Fibroblast of skin of right biceps (primary cell): ENCODE results near the gene TRIM28.

Source experiments
- DNase-seq: peaks from one replicate; pipeline ENCODE4 v3.0.0-alpha.2; 2013

The TRIM28 gene

DNA sequence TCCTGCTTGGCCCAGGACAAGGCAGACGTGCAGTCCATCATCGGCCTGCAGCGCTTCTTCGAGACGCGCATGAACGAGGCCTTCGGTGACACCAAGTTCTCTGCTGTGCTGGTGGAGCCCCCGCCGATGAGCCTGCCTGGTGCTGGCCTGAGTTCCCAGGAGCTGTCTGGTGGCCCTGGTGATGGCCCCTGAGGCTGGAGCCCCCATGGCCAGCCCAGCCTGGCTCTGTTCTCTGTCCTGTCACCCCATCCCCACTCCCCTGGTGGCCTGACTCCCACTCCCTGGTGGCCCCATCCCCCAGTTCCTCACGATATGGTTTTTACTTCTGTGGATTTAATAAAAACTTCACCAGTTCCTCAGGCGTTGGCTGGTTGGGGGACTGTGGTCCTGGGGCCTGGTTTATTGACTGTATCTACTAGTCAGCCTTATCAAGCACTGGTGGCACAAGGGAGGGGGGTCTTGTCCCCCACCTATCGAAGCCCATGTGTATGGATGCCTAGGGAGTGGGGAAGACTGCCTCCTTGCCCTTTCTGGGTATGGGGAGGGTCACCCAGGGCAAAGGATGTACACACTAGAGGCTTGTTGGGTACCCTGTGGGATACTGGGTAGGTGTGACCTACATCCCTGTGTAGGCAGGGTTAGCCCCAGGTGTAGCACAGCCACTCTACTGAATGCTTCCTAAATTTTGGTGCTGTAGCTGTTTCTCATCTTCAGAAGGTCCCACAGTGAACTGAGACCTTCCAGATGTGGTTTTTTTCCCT is 6.7 kb downstream of the TRIM28 start:
- DNase-seq, result no peak

DNA sequence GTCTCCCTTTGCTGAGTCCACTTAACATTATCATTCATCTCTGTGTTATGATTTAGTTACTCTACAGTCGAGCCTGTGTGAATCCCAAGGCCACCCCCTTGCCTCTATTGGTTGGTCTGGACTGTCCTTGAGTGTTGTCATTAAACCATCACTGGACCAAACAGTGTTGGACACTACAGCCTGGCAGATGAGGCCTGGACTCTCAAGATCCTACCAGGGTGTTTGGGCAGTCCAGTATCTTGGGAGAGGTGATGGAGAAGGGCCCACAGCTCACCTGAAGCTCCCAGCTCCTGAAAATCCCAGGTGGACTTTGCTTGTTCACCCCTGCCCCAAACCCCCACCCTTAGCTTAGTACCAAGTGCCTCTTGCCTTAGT is 7.2 kb downstream of the TRIM28 start:
- DNase-seq, result no peak

DNA sequence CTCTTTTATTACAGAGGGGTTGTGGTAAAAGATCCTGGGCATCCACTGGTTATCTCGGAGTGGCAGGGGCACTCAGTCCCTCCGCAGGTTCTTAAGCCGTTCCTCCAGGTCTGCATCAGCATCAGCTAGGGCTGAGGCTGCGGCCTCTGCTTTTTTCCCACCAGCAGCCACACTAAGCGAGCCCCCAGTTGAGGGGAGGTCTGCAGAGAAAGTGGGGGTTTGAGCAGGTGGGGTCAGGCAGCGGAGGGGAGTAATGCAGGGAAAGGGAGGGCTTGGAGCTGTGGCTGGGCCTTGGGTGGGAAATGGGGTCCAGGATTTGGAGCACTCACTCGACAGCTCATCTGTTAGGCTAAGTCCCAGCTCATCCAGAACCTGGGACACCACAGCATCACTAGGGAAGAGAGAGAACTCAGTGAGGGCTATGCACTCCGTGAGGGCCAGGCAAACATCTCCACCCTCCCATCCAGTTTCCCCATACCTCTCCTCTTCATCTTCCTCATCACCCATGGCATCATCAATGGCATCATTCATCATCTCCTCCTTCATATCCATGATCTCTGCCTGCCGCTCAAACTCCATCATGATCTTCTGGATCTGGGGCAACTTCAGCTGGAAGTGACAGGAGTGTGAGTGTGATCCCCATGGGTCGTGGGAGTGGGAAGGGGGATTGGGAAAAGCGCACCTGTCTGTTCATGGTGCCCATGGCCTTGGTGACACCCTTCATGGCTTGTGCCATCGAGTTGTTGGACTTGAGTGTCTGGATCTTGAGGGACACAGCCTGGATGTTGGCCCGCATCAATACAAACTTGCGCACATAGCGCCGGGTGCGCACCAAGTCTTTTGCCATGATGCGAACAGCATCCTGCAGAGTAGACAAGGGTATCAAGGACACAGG is 8.0 kb downstream of the TRIM28 start:
- DNase-seq, result no peak

DNA sequence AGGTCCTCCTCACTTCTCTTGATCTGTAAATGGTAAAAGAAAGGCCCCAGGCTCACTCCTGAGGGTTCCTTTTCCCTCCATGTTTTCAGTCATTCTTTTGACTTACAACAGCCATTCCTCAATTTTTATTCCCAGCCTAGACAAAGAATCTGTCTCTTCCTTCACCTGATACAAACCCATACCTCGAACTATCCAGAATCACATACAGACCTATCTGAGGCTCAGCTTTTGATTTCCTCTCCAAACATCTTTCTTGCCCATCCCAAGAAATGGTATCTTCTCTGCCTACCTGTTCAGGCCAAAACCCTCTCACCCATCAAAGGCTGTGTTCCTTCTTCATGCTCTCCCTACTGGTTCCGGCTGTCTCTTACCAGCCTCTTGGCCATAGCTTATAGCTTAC is 8.8 kb downstream of the TRIM28 start:
- DNase-seq, result no peak

DNA sequence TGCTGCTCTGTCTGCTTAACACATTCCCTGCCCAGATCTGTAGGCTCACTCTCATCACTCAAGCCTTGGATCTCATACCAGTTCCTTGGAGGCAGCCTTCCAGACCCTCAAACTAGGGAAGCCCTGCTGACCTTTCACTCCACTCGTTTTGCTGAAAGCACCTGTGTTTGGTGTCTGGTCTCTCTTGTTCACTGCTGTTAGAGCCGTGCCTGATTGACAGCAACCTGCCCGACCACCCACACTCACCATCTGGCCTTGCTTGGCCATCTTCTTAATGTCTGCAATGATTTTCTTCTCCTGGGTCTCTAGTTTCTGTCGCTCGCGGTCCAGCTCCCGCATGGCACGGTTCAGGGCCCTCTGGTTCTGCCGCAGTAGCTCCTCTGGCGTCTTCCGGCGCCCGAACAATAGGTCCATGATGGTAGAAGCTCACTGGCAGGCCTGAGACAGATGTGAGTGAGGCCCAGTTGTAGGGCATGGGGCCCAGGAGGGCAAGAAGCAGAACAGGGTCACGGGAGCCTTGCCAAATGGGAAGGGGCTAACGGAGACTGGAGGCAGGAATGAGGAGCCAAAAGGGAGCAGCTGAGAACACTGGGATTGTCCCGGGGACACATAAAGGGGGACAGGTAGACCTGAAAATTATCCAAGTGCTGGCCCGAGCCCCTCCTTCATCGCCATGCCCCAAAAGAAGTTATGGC is 10.1 kb downstream of the TRIM28 start:
- DNase-seq, result no peak

DNA sequence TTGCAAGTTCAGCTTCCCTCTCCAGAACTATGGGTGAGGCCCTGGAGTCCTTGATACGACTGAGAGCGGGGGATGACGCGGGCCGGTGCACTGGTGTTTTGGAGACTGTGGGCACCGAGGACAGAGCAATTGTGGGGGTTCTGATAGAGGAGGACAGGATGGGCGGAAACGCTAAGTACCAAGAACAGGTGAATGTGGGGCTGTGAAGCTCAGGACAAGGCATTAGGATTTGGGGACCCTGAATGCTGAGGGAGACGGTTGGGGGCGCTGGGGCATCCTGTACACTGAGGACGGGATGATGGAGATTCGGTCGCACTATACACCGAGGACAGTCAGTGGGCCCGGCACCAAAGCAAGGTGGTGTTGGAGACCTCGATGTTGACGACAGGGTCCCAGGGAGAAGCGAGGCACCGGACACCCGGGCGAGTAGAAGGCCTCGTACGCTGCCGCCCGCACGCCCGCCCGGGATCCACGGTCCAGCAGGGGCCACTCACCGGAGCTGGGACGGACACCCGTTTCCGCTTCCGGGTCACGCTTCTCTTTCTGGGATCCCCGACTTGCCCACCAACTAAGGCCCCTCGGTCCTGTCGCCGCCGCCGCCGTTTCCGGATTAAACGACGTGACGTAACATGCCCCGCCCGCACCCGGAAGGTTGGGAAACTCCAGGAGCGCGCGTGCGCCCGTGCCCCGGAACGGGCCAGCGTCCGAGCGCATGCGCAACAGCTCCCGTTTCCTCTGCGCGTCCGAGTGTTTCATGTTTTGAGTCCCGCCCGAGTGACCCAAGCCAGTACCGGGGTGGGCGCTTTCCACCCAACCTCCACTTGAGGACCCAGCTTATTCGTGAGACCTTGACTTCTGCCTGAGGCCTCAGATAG is 10.9 kb downstream of the TRIM28 start, which contains the start of gene CHMP2A:
Gene CHMP2A, minus strand, starts transcription at position 612 of the 875 bp plus-strand sequence. CDS start 893 bp downstream, outside the sequence.
- DNase-seq, result peak; percentile 97

DNA sequence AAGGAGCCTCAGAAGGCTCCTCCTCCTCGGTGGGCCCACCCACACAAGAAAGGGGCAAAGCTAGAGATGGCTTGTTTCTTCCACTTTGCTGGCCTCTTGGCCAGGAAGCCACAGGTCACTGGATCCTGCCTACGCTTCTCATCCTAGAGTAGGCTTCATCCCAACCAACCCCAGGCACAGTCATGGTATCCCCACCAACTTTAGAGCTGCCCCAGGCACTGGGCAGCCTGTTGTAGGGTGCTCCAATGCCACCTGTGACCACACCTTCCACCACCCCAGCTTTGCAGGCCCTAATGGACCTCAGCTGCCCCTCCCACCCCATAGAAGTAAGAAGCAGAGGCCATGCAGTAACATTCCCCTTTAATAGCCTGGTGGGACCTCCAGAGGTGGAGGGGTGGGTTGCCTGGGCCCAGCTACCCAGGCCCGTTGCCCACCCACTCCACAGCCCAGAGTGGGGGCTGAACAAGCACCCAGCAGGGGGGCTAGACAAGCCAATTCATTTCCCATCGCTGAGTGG is 11.6 kb downstream of the TRIM28 start:
- DNase-seq, result no peak

DNA sequence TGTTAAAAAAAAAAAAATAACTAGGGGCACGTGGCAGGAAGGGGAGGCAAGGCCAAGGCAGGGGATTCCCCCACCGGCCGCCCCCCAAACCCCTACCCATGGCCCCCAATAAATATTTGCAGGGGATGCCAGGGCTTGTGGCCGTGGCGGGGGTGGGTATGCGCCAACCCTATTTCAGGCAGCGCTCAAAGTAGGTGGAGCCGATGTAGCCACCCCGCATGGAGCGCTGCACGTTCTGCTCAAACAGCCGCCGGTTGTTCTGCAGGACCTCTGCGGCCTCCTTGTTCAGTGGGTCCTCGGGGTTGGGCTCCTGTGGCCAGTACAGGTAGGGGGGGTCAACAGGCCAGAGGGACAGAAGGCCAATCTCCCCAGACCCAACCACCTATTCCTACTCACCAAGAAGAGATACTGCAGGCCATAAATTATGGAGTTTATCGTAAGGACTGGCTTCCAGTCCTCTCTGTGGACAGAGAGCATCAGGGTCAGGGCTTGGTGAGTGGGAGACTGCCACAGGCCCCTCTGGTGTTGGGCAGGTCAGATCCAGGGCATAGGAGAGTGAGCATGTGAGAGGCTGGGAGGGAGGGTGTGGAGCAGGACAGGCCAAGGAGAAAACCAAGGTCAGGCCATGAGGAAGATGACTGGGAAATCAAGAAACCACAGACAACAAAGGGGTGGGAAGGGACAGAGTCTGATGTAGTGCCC is 12.2 kb downstream of the TRIM28 start:
- no peak for DNase-seq

DNA sequence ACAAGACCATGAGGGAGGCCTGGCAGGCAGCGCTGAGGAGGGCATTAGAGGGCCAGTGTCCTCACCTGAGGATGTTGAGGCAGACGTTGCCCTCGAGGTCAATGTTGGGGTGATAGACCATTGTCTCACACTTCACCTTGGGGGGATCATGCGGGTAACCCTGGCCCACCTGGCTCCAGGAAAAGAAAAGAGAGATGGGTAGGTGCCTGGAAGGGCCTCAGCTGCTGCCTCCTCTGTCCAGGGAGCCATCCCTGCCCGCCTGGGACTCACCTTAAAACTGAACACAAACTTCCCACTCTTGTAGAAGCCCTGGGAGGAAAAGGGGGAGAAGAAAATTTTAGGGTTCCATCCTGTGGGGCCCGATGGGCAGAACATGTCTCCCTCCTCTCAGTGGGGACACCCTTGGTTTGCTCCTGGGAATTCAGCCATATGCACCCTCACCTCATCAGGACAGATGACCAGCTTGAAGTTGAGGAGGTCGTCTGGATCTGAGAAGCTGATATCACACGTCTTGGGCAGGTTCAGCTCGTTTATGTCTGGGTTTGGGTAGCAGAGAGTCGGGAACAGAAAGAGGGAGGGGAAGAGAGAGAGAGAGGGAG is 12.9 kb downstream of the TRIM28 start:
- no peak for DNase-seq

DNA sequence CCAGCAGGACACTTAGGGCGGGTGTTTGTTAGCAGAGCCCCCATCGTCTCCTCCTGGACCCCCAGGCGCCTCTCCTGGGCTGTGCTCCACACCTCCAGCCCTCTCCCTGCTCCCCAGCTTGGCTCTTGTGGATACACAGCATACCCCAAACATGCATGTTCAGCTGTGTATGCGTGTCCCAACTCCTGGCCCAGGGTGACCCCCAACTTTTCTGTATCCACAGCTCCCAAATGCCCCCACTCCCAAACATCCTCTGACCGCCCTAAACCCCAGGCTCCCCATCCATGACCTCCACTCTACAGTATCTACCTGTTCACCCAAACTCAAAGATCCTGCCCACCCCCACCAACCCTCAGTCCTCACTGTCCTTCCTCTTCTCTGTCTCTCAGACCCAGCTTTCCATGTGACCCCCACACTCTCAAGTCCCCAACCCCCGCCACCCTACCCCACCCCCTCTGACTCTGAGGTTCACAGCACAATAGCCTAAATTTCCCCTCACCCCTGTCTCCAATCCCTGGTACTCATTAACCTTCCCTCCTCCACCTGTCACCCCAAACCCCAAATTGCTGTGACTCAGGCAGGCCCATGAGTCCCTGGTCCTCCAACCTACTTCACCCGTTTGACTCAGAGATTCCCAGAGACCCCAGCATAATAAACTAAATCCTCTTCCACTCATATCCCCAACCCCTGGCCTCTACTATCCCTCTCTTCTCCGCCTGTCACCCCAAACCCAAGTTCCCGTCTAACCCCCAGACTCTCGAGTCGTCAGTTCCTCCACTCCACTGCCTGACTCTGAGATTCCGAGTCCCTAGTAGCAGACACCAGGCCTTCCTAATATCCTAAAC is 13.6 kb downstream of the TRIM28 start:
- DNase-seq, result no peak

DNA sequence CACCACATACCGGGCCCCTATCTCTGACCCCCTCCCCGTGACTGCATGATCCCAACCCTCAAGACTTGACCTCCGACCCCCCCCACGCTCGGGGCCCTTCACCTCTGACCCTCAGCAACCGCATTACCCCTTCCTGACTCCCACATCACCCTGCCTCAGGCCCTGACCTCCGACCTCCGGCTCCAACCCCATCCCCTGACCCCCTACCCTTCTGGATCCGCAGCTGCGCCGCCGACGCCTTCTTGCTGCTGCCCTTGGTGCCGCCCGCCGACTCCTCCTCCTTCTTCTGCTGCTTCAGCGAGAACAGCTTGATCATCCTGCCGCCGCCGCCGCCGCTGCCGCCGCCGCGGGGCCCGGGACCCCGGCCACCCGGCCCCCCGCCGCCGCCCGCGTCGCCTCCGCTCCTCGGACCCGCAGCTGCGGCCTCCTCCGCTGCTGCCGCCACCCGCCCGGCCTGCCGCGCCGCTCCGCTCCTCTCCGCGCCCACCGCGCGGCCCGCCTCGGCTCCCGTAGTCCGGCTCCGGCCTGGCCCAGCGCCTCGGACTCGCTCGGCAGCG is 14.3 kb downstream of the TRIM28 start, which contains the start of gene UBE2M:
Gene UBE2M, minus strand, starts transcription at position 546 of the 557 bp plus-strand sequence. Its CDS starts 230 bp downstream, at position 316.
- no peak for DNase-seq

DNA sequence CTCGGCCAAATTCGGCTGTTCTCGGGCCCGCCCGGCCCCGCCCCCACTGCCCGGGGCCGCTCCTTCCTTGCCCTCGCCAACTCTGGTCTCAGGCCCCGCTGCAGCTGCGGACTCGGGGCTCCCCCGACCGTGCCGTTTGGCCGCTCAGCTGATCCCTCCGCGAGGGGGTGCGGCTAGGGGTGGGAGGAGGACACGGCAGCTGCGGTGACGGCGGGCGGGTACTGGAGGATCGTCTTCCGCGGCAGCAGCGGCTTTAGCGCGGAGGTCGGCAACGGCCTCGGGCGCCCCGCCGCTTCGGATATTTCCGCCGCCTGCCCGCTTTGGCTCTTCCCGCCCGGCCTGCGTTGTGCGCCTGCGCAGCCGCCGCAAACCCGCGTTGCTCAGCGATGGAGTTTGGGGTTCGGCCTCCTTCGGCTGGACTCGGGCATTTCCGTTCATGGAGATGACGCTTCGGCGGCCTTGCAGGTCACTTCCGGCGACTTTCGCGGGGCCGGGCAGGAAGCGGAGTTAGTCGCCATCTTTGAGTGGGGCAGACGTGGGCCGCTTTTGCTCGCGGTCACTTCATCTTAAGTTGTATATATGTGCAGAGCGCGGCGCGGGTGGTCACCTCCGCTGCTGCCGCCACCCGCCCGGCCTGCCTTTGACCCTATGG is 14.9 kb downstream of the TRIM28 start:
- DNase-seq, result peak; percentile 98

DNA sequence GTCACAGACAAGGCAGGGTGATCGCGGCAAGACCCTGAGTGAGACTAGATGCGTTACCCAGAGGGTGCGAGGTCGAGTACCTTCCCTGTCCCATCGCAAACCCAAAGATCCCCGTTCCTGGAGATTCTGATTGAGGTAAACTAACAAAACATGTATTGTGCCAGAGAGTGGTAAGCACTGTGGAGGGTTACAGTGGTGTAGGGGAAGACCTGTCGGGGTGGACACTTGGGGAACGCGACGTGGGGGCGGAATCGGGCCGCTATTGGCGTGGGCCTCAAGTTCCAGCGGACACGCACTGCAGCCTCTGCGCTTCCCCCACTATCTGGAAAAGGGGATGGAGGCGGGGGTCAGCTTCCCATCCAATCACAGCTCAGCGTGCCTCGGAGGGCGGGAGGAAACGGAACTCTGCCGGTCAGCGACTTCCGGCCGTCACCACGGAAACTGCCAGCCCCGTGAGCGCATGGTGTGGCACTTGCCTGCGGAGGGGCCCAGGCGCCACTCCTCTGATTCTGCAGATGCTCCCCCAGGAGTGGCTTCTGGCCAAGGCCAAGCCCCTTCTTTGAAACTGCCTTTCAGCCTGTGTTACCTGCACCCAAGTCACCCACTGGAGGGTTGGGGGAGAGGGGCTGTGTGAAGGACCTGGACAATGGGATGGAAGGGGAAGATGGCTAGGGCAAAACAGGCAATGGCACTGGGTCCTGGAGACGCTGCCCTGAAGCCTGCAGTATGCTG is 15.6 kb downstream of the TRIM28 start:
- DNase-seq, result peak; percentile 92

DNA sequence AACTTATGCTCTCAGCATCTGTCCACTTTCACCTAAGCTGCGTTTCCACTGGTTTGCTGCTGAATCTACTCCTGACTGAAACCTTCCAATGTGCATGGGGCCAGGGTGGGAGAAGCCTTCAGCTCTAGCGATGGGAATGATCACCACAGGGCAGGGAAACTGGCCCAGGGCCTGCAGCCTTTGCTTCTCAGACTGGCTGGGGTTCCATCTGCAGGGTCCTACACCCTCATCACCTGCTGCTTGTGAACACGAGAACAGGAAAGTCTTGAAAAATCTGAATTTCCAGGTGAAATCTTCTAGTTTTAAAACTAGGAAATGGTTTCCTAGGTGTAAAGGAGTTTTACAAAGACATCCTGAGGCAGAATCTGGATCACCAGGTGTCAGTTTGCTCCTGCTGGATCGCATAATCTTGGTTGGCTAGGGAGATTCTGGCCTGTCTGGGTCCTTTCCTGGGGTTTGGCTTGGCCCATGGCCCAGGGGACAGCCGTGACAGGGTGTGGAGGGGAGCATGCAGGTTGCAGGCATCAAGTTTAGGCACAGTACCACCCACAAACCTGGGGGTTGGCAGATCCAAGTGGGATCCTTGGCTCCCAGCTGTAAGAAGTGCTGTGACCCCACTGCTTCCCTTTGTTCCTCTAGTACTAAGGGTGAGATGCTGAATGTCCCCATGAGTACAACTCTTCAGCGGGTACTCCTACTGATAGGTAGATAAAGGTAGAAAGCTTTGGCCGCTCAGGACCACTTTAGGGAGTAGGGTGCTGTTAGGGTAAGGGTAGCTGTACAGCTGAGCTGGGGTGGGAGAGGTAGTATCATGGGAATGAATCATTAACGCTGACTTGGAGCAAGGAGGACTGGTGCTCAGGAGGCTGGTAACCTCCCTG is 16.4 kb downstream of the TRIM28 start:
- no peak for DNase-seq

DNA sequence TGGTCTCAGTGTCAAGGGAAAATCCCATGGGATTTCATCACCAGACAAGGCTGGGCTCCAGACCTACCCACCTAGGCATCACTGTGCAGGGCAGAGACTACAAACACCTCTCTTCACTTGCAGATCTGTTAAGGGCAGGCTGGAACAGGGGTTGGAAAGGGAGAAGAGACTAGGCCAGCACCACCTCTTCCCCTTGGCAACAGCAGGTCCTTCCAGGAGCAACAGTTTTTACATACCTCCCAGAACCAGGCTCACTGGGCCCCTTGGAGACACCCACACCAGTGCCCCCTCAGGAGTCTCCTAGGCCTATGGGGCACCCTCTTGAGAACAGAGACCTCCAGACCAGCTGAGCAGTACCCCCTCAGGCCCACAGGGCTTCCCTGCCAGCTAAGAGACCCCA is 17.1 kb downstream of the TRIM28 start:
- DNase-seq, result no peak

DNA sequence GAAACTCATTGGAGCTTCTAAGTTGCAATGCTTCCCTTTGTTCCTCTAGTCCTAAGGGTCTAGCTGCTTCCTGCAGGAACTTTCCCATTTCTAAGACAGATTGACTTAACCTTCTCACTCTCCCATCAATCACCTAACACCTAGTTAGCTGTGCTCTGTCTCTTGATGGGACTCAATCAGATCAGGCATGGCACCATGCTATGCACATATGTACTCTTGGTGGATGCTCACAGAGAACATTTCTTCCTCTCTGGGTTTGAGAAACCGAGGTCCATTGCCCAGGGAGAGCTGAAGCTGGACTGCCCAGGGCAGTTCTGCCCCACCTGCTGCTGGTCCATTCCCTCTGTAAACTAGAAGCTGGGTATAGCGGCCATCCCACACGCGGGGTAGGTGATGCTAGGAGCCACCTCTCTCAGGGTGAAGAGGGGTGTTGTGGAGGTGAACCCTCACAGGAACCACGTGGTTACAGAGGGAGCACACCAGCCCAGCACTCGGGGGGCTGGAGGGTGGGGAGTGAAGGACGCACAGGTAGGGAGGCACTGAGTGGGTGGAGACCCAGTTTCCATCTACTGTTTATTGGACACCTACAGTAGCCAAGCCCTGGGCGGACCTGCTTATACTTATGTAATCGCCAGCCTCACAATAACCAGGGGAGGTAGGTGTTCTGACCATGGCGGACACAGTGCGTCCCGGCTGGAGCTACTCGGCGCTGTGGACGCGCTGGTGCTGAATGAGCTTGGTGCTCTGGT is 17.7 kb downstream of the TRIM28 start:
- no peak for DNase-seq
